SHP77 treated with DMSO at 0.1 percent for 48 hours (cell line): ENCODE data around the gene ITGAL.

Source experiments
- DNase-seq: peaks from one replicate; lab custom pipeline; 2025; lab: John Stamatoyannopoulos, UW

Gene ITGAL

DNA sequence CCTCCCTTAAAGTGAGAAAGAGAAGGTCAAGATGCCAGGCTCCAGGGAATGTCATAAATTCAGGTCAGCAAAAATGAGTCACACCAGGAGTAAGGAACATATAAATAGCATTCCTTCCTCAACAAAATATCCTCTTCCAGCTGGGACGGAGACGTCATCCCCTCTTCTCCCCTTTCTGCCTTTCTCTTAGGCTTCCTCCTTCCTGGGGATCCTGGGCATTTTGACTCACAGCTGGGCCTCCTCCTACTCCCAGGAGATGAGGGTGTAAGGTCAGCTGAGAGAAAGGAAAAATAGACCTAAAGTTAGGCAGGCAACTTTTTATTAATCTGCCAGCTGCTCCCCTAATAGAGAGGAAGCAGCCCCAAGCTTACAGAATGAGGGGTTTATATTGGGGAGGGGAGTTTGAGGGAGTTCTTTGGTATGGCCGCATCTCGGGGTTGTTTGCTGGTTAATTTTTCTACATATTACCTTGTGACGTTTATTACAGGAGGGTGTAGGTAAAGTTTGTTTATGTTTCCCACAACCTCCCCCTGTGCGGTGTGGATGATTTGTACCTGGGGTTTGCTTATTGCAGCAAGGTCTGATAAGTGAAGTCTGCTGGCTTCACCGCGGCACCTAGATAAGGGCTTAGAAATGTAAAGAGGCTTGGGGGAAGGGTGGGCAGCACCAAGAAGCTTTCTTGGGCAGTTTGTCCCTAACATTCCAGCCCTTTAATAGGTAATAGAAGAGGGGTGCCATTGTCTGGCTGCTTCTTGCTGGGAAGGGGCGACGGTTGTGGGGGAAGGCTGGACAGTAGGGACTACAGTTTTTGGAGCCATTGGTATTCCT is 69.2 kb downstream of the ITGAL start:
- DNase-seq, result no peak

DNA sequence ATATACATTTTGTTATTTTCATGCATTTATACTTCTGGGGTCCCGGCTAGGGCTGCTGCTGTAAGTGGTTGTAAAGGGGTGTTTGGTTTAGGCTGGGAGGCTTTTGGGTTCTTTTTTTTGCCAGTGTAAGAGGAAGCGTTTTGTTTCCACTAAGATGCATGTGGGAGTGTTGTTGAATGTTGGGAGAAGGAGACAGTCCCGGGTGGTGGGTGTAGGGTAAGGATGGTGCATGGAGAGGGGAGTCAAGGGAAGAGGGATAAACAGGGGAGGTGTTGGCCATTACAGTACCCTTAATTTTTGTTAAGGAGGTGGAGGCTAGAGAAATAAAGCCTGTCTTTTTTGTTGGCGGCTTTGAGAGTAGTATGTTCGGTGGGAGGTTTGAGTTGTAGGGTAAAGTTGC is 70.5 kb downstream of the ITGAL start:
- no peak for DNase-seq

DNA sequence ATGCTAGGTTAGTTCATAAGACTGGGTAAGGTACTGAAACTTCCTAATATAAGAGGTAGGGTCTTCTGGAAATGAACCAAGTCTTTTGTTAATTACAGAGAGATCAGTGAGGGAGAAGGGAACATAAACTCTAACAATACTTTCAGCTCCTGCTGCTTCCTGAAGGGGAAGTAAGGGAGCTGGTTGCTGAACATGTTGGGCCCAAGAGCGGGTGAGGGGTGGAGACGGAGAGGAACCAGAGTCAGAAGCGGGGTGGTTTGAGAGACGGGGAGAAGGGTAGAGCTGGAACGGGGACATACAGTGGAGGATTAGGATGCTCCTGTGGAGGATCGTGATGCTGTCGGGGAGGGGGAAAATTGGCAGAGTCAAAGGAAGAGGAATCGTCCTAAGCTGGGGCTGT is 73.6 kb downstream of the ITGAL start:
- no peak for DNase-seq

DNA sequence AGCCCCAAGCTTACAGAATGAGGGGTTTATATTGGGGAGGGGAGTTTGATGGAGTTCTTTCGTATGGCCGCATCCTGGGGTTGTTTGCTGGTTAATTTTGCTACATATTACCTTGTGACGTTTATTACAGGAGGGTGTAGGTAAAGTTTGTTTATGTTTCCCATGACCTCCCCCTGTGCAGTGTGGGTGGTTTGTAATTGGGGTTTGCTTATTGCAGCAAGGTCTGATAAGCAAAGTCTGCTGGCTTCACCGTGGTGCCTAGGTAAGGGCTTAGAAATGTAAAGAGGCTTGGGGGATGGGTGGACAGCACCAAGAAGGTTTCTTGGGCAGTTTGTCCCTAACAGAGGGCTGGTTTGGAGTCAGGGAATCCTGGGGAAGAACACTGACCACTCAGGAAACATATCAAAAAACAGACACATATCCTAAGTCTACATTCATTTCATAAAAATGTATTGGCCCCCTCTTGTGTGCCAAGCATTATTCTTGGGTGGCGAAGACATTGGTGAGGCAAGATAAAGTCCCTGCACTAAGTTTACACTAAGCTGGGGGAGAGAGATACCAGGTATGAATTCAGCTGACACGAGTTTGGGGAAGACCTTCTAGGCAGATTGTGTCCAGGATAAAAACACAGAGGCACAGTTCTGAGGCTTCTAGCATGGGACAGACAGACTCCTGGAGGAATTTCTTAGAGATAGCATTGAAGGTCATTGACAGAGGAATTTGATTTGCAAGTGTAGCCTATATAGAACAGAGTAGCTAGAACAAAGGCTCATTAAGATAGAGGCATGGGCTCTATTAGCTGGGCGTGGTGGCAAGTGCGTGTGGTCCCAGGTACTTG is 76.1 kb downstream of the ITGAL start:
- DNase-seq, result no peak

DNA sequence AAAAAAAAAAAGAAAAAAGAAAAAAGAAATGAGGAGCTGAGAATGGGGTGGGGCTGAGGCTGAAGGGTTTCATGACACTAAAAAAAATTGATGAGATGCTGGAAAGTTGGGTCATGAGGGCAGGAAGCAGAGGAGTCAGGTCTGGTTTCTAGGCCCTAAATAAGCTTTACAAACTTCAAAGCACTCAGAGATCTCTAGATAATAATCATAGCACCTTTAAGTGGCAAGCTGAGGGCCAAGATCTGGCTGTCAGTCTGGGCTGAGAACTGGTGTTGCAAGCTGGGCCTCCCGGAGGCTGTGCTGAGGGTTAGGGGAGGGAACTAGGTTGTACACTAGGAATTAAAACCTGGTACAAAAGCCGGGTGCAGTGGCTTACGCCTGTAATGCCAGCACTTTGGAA is 79.2 kb downstream of the ITGAL start:
- DNase-seq, result no peak

DNA sequence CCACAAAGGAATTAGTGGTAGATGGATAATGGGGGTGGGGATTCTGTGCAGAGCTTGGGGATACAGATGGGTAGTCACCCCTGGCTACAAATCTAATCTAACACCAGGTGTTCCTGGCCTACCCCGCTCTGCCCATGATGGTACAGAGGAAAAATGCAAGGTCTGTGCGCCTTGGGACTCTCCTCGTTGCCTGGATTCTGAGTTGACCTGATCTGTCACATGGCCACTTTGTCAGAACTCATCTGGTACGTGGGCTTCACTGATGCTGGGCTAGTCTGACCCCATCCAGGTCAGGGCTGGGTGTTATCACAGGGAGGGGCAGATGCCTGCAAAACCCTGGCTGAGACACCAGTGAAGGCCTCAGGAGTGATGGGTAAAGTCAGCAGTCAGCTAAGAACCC is 80.4 kb downstream of the ITGAL start:
- DNase-seq, result no peak

DNA sequence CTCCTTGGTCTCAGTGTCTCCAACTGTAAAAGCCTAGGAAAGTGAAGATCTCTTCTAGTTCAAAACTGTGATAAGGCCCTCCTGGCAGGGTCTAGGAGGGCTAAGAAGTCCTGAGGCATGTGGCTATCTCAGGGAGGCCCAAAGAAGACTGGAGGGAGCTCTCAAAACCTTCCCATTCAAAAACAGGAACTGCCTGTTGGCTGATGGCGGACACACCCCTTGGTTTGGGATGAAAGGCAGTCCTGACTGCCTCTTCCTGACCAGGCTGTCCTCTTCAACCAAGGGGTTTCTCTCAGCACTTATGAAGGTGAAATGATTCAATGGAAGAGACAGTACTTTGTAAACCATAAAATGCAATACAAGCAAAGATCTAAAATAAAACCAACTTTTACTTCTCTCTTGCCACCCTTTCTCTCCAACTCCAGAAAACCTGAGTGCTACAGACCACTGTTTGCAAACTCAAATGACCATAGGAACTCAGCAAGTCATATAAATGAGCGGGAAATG is 80.9 kb downstream of the ITGAL start:
- DNase-seq, result no peak

DNA sequence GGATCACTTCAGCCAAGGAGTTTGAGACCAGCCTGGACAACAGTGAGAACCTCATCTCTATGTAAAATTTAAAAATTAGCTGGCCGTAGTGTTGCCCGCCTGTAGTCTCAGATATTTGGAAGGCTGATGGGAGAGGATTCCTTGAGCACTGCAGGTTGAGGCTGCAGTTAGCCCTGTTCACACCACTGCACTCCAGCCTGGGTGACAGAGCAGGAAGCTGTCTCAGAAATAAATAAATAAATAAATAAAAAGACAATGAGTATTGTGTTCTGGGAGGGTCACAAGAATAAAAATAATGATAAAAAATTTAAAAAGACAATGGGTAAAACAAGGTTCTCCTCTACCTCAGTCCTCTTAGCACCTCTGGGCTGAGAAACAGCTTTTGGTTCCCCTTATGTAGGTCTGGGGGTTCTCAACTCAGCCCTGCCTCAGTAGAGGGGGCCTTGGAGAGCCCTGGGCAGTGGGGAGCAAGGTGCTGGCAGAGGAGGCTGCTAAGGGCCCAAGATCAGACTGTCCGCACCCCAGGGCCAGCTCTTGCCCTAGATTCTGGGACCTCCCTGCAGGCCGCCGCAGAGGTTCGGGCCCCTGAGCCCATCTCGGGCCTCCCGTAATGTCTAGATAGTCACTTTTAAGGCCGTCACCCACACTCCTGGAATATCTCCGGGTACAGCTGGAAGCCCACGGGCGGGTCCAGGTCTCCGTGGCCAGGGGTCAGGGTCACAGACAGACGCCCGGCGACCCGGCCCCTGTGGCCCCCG is 82.2 kb downstream of the ITGAL start:
- DNase-seq, result no peak

DNA sequence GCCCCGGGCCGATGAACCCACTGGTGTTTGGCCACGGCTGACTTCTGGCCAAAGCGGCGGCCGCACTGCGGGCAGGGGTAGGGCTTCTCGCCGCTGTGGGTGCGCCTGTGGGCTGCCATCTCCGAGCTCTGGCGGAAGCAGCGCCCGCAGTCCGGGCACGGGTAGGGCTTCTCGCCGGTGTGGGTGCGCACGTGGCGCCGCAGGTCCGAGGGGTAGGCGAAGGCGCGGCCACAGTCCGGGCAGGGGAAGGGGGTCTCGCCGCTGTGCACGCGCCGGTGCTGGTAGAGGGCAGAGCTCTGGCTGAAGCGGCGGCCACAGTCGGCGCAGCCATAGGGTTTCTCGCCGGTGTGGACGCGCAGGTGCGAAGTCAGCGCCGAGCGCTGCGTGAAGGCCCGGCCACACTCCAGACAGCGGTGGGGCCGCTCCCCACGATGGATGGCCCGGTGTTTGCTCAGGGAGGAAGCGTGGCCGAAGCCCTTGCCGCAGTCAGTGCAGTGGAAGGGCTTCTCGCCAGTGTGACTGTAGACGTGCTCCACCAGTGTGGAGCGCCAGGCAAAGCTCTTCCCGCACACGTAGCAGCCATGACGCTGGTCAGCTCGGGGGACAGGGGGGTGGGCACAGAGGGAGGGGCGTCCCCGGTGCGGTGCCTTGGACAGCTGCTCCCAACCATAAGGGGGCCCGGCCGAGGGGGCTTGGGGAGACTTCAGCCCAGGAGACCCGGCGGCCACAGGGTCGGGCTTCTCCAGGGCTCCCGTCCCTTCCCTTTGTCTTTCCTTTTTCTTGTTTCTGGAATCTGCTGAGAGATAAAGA is 83.0 kb downstream of the ITGAL start:
- DNase-seq, result no peak

DNA sequence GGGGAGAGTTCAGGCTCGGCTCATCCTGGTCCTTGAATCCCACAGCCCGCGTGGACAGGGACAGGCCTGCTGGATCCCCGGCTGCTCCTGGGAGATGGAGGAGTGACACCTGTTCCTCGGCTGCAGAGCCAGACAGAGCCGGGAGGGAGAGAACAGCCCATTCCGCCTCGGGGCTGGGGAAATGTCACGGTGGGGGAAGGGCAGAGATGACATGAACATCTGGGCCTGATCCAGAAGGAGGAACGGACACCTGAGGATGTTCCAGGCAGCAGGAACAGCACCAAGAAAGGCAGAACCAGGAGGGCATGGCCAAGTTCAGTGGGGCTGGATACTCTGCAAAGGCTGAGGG is 83.6 kb downstream of the ITGAL start:
- DNase-seq, result no peak

DNA sequence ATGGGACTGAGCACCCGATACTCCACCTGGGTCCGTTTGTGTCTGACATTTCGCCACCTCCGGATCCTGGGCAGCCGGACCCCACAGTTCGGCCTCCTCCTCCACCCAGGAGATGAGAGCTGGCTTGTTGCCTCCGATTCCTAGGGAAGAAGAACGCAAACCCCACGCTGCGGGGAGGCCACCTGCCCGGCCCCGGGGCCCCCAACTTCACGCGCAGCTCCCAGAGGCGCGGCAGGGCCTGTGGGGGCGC is 85.1 kb downstream of the ITGAL start:
- DNase-seq, result no peak

DNA sequence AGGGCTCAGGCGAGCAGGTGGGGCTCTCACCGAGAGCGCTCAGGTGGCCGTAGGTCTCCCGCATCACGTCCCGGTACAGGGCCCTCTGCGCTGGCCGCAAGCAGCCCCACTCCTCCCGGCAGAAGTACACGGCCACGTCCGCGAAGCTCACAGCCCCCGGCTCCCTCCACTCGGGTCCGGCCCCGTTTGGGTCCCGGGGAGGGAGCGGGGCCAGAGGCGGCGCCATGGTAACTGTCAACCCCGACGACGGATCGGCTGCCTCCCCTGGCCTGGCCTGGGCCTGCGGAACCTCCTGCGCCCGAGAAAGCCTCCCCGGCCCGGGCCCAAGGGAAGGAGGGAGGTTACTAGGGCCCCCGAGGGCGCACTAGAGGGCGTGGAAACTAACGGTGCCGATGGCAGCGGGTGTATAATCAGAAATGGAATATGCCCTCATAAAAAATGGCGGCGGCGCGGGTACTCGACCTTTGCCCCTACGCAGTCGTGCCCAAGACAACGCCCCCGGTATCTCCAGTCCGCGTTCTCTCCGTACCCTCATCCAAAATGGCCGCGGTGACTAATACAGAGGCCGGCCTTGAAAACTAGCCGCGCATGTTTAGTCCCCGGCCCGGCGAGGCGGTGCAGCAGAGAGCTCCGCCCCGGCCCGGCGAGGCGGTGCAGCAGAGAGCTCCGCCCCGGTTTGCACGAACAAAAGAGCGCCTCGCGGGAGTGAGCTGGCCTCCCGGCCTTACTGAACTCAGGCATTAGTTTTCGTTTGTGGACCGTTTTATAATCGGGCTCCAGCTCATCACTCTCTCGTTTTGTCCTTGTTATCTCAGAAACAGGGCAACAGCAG is 85.6 kb downstream of the ITGAL start, which contains the start of gene ZNF764:
TSS of gene ZNF764 (minus strand) at position 418 of the 832 bp plus-strand sequence. CDS start at position 226, 192 bp downstream.
- DNase-seq, result peak; percentile 97

DNA sequence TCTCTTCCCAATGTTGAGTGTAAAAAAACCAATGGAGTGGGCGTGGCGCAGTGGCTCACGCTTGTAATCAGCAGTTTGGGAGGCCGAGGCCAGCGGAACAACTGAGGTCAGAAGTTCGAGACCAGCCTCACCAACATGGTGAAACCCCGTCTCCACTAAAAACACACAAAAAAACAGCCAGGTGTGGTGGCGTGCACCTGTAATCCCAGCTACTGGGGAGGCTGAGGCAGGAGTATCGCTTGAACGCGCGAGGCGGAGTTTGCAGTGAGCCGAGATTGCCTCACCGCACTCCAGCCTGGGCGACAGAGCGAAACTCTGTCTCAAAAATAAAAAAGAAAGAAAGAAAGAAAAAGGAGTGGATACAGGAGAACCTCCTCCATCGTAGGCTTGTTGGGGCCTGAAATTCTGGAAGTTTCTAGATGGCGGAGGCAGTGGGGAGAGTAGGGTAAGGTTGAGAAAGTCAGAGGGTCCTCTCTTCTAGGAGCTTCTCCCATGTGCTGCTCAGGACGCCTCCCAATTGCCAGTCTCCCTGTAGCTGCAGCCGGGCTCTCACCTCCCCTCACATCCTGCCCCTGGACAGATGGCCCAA is 86.3 kb downstream of the ITGAL start:
- no peak for DNase-seq

DNA sequence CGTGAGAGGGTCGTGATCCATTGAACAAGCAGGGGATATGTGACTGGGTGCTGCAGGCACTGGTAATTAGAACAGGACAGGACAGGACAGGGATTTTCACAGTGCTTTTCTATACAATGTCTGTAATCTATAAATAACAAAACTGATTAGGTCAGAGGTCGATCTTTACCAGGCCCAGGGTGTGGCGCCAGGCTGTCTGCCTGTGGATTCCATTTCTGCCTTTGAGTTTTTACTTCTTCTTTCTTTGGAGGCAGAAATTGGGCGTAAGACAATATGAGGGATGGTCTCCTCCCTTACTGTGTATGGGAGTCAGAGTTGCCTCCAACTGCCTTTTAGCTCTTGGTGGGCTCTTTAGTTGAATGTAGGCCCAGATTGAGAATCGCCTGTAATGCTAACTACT is 87.1 kb downstream of the ITGAL start:
- DNase-seq, result no peak

DNA sequence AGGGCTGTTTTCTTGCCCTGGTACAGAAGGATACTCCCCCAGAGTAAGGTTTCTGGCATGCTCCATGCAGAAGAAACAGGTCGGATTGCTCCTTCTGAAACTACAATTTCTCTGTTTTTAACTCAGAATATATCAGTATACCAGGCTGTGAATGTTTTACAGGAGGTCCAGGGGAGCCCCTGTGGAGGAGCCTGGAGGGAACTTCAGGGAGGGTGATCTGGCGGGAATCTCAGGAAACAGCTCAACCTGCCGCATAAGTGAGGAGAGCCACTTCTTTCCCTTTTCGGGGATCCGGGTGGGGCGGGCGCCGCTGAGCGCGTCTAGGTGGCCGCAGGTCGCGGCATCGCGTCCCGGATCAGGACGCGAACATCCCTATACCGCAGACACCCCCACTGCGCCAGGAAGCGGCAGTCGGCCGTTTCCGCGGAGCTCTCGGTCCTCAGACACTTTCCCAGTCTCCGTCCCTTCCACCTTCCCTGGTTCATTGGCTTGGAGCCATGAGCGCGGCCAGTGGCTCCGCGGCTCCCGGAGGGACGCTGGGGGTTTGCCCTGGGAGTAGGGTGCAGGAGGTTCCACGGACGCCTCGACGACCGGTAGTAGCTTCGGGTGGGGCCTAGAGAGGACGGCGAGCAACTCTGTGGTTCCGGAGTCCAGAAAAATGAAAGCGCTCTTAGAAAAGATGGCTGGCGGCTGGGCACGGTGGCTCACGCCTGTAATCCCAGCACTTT is 88.7 kb downstream of the ITGAL start:
- DNase-seq, result no peak

DNA sequence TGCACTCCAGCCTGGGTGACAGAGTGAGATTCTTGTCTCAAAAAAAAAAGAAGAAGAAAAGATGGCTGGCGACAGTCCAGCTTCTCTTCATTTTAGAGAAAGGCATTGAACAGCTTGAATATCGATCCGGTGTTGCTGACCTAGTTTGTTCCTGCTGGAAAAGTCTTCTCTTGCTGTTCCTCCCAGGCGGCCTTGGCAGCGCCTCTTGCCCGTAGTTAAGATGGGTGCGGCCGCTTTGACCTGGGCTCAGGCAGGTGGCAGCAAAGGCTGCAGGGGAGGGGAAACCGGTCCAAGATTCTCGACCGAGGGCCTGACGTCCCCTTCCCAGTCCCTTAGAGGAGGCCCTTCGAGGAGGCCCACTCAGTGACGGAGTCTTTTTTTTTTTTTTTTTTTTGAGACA is 89.5 kb downstream of the ITGAL start:
- no peak for DNase-seq

DNA sequence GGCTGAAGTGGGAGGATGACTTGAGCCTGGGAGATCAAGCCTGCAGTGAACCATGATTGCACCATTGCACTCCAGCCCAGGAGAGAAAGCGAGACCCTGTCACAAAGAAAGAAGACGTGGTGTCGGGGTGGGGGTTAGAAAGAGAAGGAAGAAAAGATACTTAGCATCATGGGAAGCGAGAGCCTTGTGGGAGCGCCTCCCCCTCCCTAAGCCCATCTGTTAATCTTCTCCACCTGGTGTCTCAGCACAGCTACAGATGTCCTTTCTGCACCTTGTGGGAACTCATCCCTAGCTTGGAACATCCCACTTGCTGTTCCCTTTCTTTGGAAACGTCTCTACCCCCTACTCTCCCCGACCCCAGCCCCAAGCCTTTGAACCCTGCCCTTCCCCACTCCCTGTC is 93.0 kb downstream of the ITGAL start:
- no peak for DNase-seq

DNA sequence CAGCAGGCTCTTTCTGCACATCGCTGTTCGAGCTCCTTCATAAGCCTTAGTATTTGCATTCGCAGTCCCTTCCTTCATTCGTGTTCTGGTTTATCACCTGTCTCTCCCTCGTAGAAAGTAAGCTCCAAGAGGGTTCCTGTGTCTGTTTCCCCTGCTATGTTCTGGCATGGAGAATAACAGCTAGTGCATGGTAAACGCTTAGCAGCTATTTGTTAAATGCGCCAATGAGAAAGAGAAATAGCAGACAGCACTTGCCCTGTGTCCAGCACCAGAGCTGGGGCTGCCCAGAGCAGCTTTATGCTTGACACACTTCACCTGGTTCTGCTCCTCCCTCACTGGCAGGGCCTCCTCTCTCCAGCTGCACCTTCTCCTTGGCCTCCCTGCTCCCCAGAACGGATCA is 93.4 kb downstream of the ITGAL start:
- DNase-seq, result no peak

DNA sequence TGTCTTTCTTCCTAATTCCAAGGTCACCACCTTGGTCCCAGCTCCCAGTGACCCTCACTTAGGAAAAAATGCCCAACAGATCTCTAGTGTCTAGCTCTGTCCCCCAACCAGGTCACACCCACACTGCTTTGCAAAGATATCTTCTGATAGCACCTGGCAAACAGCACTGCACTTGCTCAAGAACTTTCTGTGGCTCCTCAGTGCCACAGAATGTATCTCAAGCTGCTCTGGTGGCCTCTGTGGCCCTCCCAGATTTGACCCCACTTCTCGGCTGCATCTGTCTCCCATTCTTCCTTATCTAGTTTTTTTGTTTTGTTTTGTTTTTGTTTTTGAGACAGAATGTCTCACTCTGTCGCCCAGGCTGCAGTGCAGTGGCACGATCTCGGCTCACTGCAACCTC is 94.0 kb downstream of the ITGAL start:
- DNase-seq, result no peak
